Choroid plexus epithelial cell (primary cell): Measurements from ENCODE around the gene P2RX1.

Experiments used
- DNase-seq: peaks from one replicate; pipeline ENCODE4 v3.0.0-alpha.2; 2010; ENCODE audit warnings: low read depth
- H3K4me3 ChIP-seq: 2 replicates; pipeline ENCODE4 v1.5.1; 2011; ENCODE audit warnings: low read depth, mild to moderate bottlenecking, control low read depth, low read length, moderate library complexity
- TF ChIP-seq, protein P1 (sequence below): conservative IDR thresholded peaks from 2 replicates; pipeline ENCODE4 v1.5.1; 2011; ENCODE audit warnings: low read depth, mild to moderate bottlenecking, control low read depth, inconsistent platforms, low read length, moderate library complexity

P2RX1 gene

DNA sequence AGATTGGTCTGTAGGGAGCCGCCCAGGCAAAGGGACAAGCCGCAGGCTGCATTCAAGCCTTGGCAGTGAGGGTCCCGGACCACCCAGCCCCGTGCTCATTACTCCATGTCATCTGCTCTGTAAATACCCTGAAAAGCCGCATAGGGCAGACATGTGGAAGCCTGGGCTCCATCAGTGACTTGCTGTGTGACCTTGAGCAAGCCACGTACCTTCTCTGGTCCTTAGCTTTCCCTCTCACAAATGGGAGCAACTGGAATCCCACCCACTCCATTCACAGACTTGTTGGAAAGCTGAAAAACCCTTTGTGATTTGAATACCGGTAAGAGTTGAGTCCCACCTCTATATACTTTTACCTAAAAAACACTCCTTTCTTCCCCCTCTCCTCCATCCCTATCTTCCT lies 35.3 kb downstream of the P2RX1 start:
- no peak for DNase-seq
- H3K4me3 ChIP-seq: no peak overlapping the region
- TF ChIP-seq, protein P1, sequence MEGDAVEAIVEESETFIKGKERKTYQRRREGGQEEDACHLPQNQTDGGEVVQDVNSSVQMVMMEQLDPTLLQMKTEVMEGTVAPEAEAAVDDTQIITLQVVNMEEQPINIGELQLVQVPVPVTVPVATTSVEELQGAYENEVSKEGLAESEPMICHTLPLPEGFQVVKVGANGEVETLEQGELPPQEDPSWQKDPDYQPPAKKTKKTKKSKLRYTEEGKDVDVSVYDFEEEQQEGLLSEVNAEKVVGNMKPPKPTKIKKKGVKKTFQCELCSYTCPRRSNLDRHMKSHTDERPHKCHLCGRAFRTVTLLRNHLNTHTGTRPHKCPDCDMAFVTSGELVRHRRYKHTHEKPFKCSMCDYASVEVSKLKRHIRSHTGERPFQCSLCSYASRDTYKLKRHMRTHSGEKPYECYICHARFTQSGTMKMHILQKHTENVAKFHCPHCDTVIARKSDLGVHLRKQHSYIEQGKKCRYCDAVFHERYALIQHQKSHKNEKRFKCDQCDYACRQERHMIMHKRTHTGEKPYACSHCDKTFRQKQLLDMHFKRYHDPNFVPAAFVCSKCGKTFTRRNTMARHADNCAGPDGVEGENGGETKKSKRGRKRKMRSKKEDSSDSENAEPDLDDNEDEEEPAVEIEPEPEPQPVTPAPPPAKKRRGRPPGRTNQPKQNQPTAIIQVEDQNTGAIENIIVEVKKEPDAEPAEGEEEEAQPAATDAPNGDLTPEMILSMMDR: no peak

DNA sequence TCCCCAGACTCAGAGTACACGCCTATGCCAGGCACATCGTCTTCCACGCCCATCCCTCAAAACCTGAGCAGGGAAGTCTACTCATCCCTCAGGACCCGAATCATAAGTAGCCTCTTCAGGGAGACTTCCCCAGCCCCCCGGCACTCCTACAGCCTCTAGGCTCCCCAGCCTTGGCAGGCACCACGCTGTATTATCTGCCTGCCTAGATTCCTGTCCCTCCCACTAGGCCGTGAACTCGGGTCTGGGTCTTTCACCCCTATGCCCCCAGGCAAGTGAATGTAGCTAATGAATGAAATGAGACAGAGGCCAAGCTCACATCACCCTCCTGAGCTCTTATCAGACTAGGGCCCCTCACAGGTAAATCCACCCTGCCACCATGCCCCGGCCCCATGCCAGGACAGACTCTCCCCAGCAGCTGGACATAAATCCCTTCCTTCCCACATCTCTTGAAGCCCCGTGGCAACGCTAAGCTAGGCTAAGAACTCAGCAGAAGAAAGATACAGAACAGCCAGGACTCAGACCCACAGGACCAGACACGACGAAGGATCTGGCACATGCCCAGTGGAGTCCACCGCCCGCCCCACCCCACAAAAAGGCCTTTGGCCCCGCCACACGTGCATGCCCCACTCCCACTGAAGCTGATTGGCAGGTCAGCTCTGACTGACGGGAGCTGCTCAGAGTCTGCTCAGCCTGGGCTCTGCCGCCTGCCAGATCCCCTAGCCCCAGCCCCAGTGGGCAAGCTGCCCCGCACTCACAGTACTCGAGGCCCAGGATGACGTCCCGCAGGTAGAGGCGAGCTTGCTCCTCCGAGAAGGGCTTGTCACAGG lies 36.5 kb downstream of the P2RX1 start:
- no peak overlapping the region for H3K4me3 ChIP-seq
- no peak for DNase-seq
- TF ChIP-seq, protein P1: no peak

DNA sequence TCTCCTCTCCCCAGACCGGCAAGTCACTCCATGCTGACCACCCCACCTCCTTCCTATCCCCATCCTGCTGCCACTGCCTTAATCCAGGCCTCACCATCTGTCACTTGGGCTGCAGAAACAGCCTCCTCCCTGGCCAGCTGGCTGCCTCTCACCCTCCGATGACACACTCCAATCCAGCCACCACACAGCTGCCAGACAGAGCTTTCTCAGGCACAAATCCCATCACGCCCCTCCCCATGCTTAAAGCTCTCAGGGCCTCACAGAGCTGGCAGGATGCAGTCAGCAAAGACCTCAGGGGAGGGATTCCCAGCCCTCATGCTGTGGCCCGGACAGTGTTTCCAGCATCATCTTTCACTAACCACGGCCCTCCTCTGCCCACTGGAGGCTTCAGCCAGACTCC lies 37.1 kb downstream of the P2RX1 start:
- no peak overlapping the region for H3K4me3 ChIP-seq
- peak; percentile 68 for DNase-seq
- TF ChIP-seq, protein P1: peak; percentile 33

DNA sequence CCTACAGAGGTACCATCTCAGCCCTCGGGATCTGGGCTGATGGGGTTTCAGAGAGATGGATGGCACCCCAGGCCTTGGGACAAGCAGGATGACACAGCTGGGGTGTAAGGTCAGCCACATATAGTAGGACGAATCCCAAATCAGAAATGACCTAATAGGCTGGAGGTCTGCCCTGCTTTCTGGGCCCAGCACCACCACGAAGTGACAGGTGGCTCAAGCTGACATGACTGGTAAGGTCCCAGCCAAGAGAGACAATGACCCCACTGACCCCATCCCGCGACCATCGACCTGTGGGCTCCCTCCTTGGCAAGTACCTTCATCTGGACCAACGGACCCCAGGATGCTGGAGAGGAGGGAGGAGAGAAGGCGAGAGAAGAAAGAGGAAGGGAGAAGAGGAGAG lies 39.0 kb downstream of the P2RX1 start:
- H3K4me3 ChIP-seq: no peak overlapping the region
- no peak for DNase-seq
- TF ChIP-seq, protein P1: no peak

DNA sequence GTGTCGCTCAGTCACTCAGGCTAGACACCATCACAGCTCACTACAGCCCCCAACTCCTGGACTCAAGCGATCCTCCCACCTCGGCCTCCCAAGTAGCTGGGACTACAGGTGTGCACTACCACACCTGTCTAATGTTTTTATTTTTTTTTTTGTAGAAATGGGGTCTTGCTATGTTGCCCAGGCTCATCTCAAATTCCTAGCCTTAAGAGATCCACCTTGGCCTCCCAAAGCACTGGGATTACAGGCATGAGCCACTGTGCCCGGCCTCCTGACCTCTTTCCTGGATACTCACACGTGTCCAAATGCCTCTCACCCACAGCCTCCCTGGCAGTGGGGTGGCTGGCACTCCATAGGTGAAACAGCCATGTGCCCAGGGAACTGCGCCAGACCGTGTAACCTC lies 40.9 kb downstream of the P2RX1 start:
- no peak for DNase-seq
- no peak overlapping the region for H3K4me3 ChIP-seq
- TF ChIP-seq, protein P1: no peak

DNA sequence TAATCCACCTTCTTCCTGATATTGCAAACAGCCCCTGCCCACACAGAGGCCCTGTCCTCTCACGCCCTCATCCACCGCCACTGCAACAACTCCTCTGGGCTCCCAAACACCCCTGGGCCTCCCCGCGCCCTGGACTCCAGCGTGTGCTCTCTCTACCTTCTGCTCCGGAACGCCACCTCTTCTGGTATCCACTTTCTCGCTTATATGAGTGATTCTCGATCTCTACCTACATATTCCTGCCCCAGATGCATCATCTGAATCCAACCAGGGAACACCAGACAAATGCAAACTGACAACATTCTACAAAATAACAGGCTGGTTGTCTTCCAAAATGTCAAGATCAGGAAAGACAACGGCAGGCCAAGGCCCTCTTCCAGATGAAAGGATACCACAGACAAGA lies 42.4 kb downstream of the P2RX1 start:
- TF ChIP-seq, protein P1: no peak
- DNase-seq: no peak
- no peak overlapping the region for H3K4me3 ChIP-seq

DNA sequence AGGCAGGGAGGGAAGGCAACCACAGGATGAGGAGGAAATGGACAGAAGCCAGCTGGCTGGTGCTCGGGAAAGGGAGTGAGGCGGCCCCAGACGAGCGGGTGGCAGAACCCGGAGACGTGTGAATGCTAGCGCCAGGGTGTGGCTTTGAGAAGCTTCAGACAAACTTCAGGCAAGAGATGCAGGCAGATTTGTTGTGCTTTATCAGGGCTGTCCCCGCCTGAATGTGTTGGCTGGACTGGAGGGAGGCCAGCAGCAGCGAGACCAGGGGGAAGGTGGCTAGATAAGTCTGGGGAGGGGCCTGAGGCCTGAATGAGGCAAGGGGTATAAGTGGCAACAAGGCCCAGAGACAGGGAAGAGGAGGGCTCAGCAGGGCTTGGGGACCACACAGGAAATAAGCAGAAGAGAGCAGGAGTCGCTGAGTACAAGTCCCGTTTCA lies 45.4 kb downstream of the P2RX1 start:
- peak; percentile 27 for DNase-seq
- peak overlapping the region; percentile 7 for H3K4me3 ChIP-seq
- TF ChIP-seq, protein P1: no peak
